Mesenchymal stem cell (in vitro differentiated cells and primary cell): Measurements from ENCODE around the gene DYRK3.
A peak's percentile ranks its signal among the peaks of the same experiment; 100 is the strongest.

Experiments used
- DNase-seq: peaks from one replicate; pipeline ENCODE4 v3.0.0-alpha.2; 2013
- H2AFZ ChIP-seq: one replicate; pipeline ENCODE4 v1.6.1; 2013; ENCODE audit warnings: low read depth, mild to moderate bottlenecking, control low read depth, inconsistent platforms, low read length, moderate library complexity
- H2AK5ac ChIP-seq: 2 replicates; pipeline ENCODE4 v1.6.1; 2013; ENCODE audit warnings: low read length, moderate library complexity, mild to moderate bottlenecking, inconsistent platforms; ENCODE audit not compliant: severe bottlenecking
- H2BK120ac ChIP-seq: one replicate; pipeline ENCODE4 v1.6.1; 2013; ENCODE audit warnings: low read depth, mild to moderate bottlenecking, inconsistent platforms, low read length, moderate library complexity
- H2BK12ac ChIP-seq, 2 experiments: one replicate each; pipeline ENCODE4 v1.6.1; 2013; ENCODE audit warnings: inconsistent platforms in 2 of 2, low read length in 2 of 2, mild to moderate bottlenecking in 2 of 2, moderate library complexity in 2 of 2, control low read depth in 1 of 2
- H2BK15ac ChIP-seq: one replicate; pipeline ENCODE4 v1.6.1; 2013; ENCODE audit warnings: mild to moderate bottlenecking, low read depth, inconsistent platforms; ENCODE audit not compliant: poor library complexity, severe bottlenecking
- H2BK5ac ChIP-seq: 2 replicates; pipeline ENCODE4 v1.6.1; 2013; ENCODE audit warnings: low read depth, mild to moderate bottlenecking, low read length, control low read depth, inconsistent platforms; ENCODE audit not compliant: poor library complexity, severe bottlenecking
- H3K14ac ChIP-seq, 2 experiments: one replicate each; pipeline ENCODE4 v1.6.1; 2013; ENCODE audit warnings: inconsistent platforms in 2 of 2, low read length in 2 of 2, control low read depth in 1 of 2, mild to moderate bottlenecking in 1 of 2, moderate library complexity in 1 of 2
- H3K18ac ChIP-seq, 2 experiments: one replicate each; pipeline ENCODE4 v1.6.1; 2013; ENCODE audit warnings: inconsistent platforms in 2 of 2, low read length in 2 of 2, control low read depth in 1 of 2, low read depth in 1 of 2, mild to moderate bottlenecking in 1 of 2
- H3K23ac ChIP-seq, 2 experiments: one replicate each; pipeline ENCODE4 v1.6.1; 2013; ENCODE audit warnings: inconsistent platforms in 2 of 2, low read length in 2 of 2, mild to moderate bottlenecking in 2 of 2, moderate library complexity in 2 of 2, control low read depth in 1 of 2
- H3K27ac ChIP-seq: 2 replicates; pipeline ENCODE4 v1.5.1; 2013; ENCODE audit warnings: mild to moderate bottlenecking, moderate library complexity, low read length, control low read depth, inconsistent platforms; ENCODE audit not compliant: poor library complexity, severe bottlenecking
- H3K27me3 ChIP-seq, 2 experiments: 2 replicates each; pipeline versions ENCODE4 v1.6.1 to v1.7.0; 2013; ENCODE audit warnings: low read length in 2 of 2, mild to moderate bottlenecking in 2 of 2, moderate library complexity in 2 of 2, control low read depth in 1 of 2, inconsistent platforms in 1 of 2; ENCODE audit not compliant: control insufficient read depth in 1 of 2, insufficient read depth in 1 of 2
- H3K36me3 ChIP-seq, 2 experiments: 2 replicates each; pipeline versions ENCODE4 v1.6.1 to v1.7.0; 2013; ENCODE audit warnings: low read length in 2 of 2, control low read depth in 1 of 2, inconsistent platforms in 1 of 2, low read depth in 1 of 2, mild to moderate bottlenecking in 1 of 2; ENCODE audit not compliant: insufficient read depth in 2 of 2, control insufficient read depth in 1 of 2
- H3K4ac ChIP-seq, 2 experiments: one replicate each; pipeline ENCODE4 v1.6.1; 2013; ENCODE audit warnings: inconsistent platforms in 2 of 2, low read length in 2 of 2, mild to moderate bottlenecking in 2 of 2, moderate library complexity in 2 of 2, control low read depth in 1 of 2, low read depth in 1 of 2
- H3K4me1 ChIP-seq: 2 replicates; pipeline ENCODE4 v1.6.1; 2013; ENCODE audit warnings: low read depth, low read length, control low read depth; ENCODE audit not compliant: control insufficient read depth, insufficient read depth
- H3K4me2 ChIP-seq: 2 replicates; pipeline ENCODE4 v1.6.1; 2013; ENCODE audit warnings: low read length, mild to moderate bottlenecking, inconsistent platforms; ENCODE audit not compliant: poor library complexity, severe bottlenecking
- H3K4me3 ChIP-seq, 2 experiments: 2 replicates each; pipeline versions ENCODE4 v1.5.1 to v1.7.0; 2013; ENCODE audit warnings: low read length in 2 of 2, mild to moderate bottlenecking in 2 of 2, control low read depth in 1 of 2, low read depth in 1 of 2; ENCODE audit not compliant: insufficient read depth in 1 of 2
- H3K79me1 ChIP-seq: replicated peaks from 2 replicates; pipeline ENCODE4 v1.6.1; 2013; ENCODE audit warnings: mild to moderate bottlenecking, control low read depth, low read length, inconsistent platforms; ENCODE audit not compliant: poor library complexity, severe bottlenecking
- H3K9ac ChIP-seq: 2 replicates; pipeline ENCODE4 v1.7.0; 2013; ENCODE audit warnings: mild to moderate bottlenecking, low read length, moderate library complexity
- H3K9me3 ChIP-seq: 2 replicates; pipeline ENCODE4 v1.7.0; 2013; ENCODE audit warnings: mild to moderate bottlenecking, low read length; ENCODE audit not compliant: control insufficient read depth
- H4K8ac ChIP-seq: one replicate; pipeline ENCODE4 v1.6.1; 2013; ENCODE audit warnings: inconsistent platforms, mild to moderate bottlenecking, low read length, moderate library complexity
- H4K91ac ChIP-seq: one replicate; pipeline ENCODE4 v1.6.1; 2013; ENCODE audit warnings: mild to moderate bottlenecking, low read length, inconsistent platforms
- WGBS: methylation state at CpG from one replicate; pipeline ENCODE4 v1.1.7; 2013; ENCODE audit warnings: mixed read lengths; 5-methylcytosine and 5-hydroxymethylcytosine counted together

The DYRK3 gene

GRCh38 chr1:206646504-206646903, 11.2 kb downstream of the DYRK3 start:
- H4K8ac ChIP-seq = no peak overlapping the region
- no peak overlapping the region for H3K9ac ChIP-seq
- no peaks in the 10 kb centered on the region for H3K9me3 ChIP-seq
- H3K27ac ChIP-seq = no peak overlapping the region
- H3K79me1 ChIP-seq = peaks cover 7% of the 10 kb centered on the region
- H2BK5ac ChIP-seq = no peak overlapping the region
- H4K91ac ChIP-seq = no peak overlapping the region
- no peak overlapping the region for H3K23ac ChIP-seq
- no peak overlapping the region for H3K4me3 ChIP-seq
- no peak overlapping the region for H3K18ac ChIP-seq
- no peak overlapping the region for H2BK15ac ChIP-seq
- no peak for DNase-seq
- H2AFZ ChIP-seq = no peak overlapping the region
- no peak overlapping the region for H2BK120ac ChIP-seq
- peaks cover 2% of the 10 kb centered on the region for H3K4me1 ChIP-seq
- H3K36me3 ChIP-seq = peaks cover 13 to 73% of the 10 kb centered on the region in 2 experiments
- H2BK12ac ChIP-seq = no peak overlapping the region
- H2AK5ac ChIP-seq = no peak overlapping the region
- no peaks in the 10 kb centered on the region for H3K27me3 ChIP-seq
- WGBS = 68% methylated on average over 1 of the region's 1 CpG
- H3K4me2 ChIP-seq = no peak overlapping the region
- no peak overlapping the region for H3K4ac ChIP-seq
- H3K14ac ChIP-seq = no peak overlapping the region

DNA sequence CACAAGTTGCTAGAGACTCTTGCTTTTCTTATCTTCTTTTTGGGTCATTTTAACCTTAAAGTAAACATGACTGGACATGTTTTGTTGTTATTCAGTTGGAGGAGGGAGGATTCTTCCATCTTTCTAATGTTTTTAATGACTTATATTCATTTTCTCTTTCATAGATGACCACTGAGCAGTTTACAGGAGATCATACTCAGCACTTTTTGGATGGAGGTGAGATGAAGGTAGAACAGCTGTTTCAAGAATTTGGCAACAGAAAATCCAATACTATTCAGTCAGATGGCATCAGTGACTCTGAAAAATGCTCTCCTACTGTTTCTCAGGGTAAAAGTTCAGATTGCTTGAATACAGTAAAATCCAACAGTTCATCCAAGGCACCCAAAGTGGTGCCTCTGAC, 11.9 kb downstream of the DYRK3 start:
- no peak overlapping the region for H3K14ac ChIP-seq
- no peak overlapping the region for H3K23ac ChIP-seq
- DNase-seq = no peak
- no peak overlapping the region for H2AFZ ChIP-seq
- H3K4me1 ChIP-seq = peaks cover 2% of the 10 kb centered on the region
- no peak overlapping the region for H2BK120ac ChIP-seq
- no peaks in the 10 kb centered on the region for H3K27me3 ChIP-seq
- no peak overlapping the region for H2BK15ac ChIP-seq
- peaks cover 13 to 77% of the 10 kb centered on the region in 2 experiments for H3K36me3 ChIP-seq
- H4K8ac ChIP-seq = no peak overlapping the region
- no peak overlapping the region for H2BK12ac ChIP-seq
- no peak overlapping the region for H3K27ac ChIP-seq
- H3K4me2 ChIP-seq = no peak overlapping the region
- H3K4ac ChIP-seq = no peak overlapping the region
- no peak overlapping the region for H3K18ac ChIP-seq
- peaks cover 7% of the 10 kb centered on the region for H3K79me1 ChIP-seq
- no peaks in the 10 kb centered on the region for H3K9me3 ChIP-seq
- no peak overlapping the region for H2AK5ac ChIP-seq
- H3K9ac ChIP-seq = no peak overlapping the region
- H4K91ac ChIP-seq = no peak overlapping the region
- H3K4me3 ChIP-seq = no peak overlapping the region
- H2BK5ac ChIP-seq = no peak overlapping the region

DNA sequence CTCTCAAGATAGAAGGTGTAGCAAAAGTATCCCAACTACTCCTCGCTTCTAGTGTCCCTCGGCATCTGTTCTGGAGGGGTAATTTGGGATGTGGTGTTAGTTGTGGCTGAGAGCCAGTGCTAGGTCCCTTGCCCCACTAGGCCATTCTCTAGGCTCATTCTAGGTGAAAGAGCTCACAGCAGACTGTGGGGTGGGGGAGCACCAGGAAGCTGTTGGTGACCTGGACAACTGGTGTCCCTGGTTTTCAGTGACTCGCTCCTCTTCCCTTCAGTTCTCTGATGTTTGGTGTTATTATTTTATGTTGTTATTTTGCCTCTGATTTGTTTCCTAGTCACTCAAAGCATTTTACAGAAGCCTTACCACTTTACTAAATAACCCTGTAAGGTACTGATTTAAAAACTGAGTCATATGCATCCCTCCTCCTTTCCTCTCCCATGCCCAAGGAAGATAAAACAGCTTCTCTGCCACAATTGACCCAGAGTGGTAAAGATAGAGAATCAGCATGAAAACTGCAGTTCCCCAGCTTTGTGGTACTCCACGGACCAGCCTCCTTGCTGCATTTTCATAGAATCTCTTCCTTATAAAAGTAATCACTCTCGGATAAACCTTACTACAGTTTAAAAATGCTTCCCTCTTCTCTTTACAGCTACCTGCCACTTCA, 14.1 kb downstream of the DYRK3 start:
- Histone ChIP-seq H3K4me3 (no peak overlapping the region), H2BK12ac (no peak overlapping the region), H2BK15ac (no peak overlapping the region), H3K18ac (no peak overlapping the region), H3K23ac (no peak overlapping the region), H3K79me1 (peaks cover 2% of the 10 kb centered on the region), H3K27me3 (no peaks in the 10 kb centered on the region), H3K4me2 (no peak overlapping the region), H3K27ac (no peak overlapping the region), H3K9ac (peak overlapping the region; percentile 2), H3K4me1 (peaks cover 2% of the 10 kb centered on the region), H2AK5ac (no peak overlapping the region), H4K91ac (no peak overlapping the region), H4K8ac (no peak overlapping the region), H3K4ac (no peak overlapping the region), H3K14ac (no peak overlapping the region), H3K36me3 (peaks cover 13 to 82% of the 10 kb centered on the region in 2 experiments), H2BK5ac (no peak overlapping the region), H3K9me3 (no peaks in the 10 kb centered on the region), H2AFZ (no peak overlapping the region), H2BK120ac (no peak overlapping the region)
- 96% methylated on average over 4 of the region's 5 CpGs for WGBS
- DNase-seq = no peak

DNA sequence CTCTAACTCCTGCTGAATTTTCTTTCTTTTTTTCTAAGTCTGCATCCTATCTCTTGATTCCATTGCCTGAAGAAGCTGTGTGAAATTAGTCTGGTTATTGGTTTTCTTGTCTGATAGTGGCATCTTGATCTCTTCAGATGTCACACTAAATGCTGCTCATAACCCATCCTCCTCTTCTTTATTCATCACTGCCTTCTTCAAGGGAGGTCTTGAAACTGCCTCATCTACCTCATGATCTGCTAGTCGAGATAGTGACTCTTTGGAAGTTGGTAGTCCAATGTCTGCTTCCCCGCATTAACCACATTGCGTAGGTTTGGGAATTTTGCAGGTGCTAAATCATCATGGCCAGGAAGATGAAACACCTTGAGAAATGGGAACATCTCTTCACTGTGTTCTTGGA, 15.7 kb downstream of the DYRK3 start:
- no peak overlapping the region for H3K4ac ChIP-seq
- no peak for DNase-seq
- H3K27ac ChIP-seq = no peak overlapping the region
- no peak overlapping the region for H2BK15ac ChIP-seq
- 98% methylated on average over 3 of the region's 3 CpGs for WGBS
- no peak overlapping the region for H2BK5ac ChIP-seq
- no peak overlapping the region for H2BK12ac ChIP-seq
- H3K4me1 ChIP-seq = peaks cover 2% of the 10 kb centered on the region
- peaks cover 2% of the 10 kb centered on the region for H3K79me1 ChIP-seq
- no peak overlapping the region for H3K14ac ChIP-seq
- no peak overlapping the region for H2AK5ac ChIP-seq
- no peak overlapping the region for H3K4me3 ChIP-seq
- no peaks in the 10 kb centered on the region for H3K9me3 ChIP-seq
- no peak overlapping the region for H3K4me2 ChIP-seq
- no peak overlapping the region for H4K91ac ChIP-seq
- H3K36me3 ChIP-seq = peaks cover 16 to 89% of the 10 kb centered on the region in 2 experiments
- H3K9ac ChIP-seq = no peak overlapping the region
- H3K27me3 ChIP-seq = no peaks in the 10 kb centered on the region
- no peak overlapping the region for H4K8ac ChIP-seq
- no peak overlapping the region for H2BK120ac ChIP-seq
- no peak overlapping the region for H3K18ac ChIP-seq
- H3K23ac ChIP-seq = no peak overlapping the region
- no peak overlapping the region for H2AFZ ChIP-seq
